Liver (tissue), 9 donors: Measurements from ENCODE around the gene FRMD1. TPM values are rescaled to one million over a fixed set of nuclear protein-coding genes. Genes with fewer than 3 reads are reported as not detected.

Experiments
- DNase-seq: peaks from one replicate; pipeline ENCODE4 v3.0.0-alpha.2; 2017; ENCODE audit warnings: low spot score
- H3K27ac ChIP-seq, 2 donors: one replicate each; pipeline ENCODE4 v1.7.0; 2013; ENCODE audit warnings: inconsistent platforms in 2 of 2, low read length in 2 of 2, control low read depth in 1 of 2, low read depth in 1 of 2, mild to moderate bottlenecking in 1 of 2
- H3K27me3 ChIP-seq, 4 donors: one replicate each; pipeline versions ENCODE4 v1.6.1 to v1.7.0; 2013; ENCODE audit warnings: low read length in 3 of 4, inconsistent platforms in 1 of 4, mild to moderate bottlenecking in 1 of 4, moderate library complexity in 1 of 4; ENCODE audit not compliant: control insufficient read depth in 4 of 4, insufficient read depth in 4 of 4
- H3K36me3 ChIP-seq, 4 donors: one replicate each; pipeline versions ENCODE4 v1.6.1 to v1.7.0; 2013; ENCODE audit warnings: low read length in 3 of 4, mild to moderate bottlenecking in 3 of 4, low read depth in 1 of 4, moderate library complexity in 1 of 4; ENCODE audit not compliant: control insufficient read depth in 4 of 4, insufficient read depth in 3 of 4
- H3K4me1 ChIP-seq, 4 donors: one replicate each; pipeline versions ENCODE4 v1.6.1 to v1.7.0; 2013; ENCODE audit warnings: low read length in 3 of 4, mild to moderate bottlenecking in 3 of 4, moderate library complexity in 1 of 4; ENCODE audit not compliant: control insufficient read depth in 4 of 4, insufficient read depth in 4 of 4
- H3K4me3 ChIP-seq, 3 donors: one replicate each; pipeline versions ENCODE4 v1.6.1 to v1.7.0; 2013; ENCODE audit warnings: low read length in 3 of 3, control low read depth in 1 of 3, low read depth in 1 of 3, mild to moderate bottlenecking in 1 of 3
- H3K9ac ChIP-seq, 2 donors: one replicate each; pipeline ENCODE4 v1.7.0; 2013; ENCODE audit warnings: low read length in 2 of 2, mild to moderate bottlenecking in 2 of 2, moderate library complexity in 2 of 2, control low read depth in 1 of 2, low read depth in 1 of 2
- H3K9me3 ChIP-seq, 4 donors: one replicate each; pipeline versions ENCODE4 v1.6.1 to v1.7.0; 2013; ENCODE audit warnings: low read length in 3 of 4; ENCODE audit not compliant: control insufficient read depth in 4 of 4
- CTCF ChIP-seq: fragments of 150-350 bp; IDR thresholded peaks from 2 replicates; pipeline ENCODE4 v1.5.1; 2017; ENCODE audit warnings: improper control_type of control experiment, low read depth, low read length; ENCODE audit not compliant: missing input control
- EGR1 ChIP-seq, 2 donors: IDR thresholded peaks; 2 replicates each; pipeline ENCODE4 v1.6.1; 2016 to 2018; ENCODE audit warnings: antibody characterized with exemption in 2 of 2, low read depth in 2 of 2
- FOXA1 ChIP-seq: IDR thresholded peaks from 2 replicates; pipeline ENCODE4 v1.6.1; 2016; ENCODE audit warnings: antibody characterized with exemption
- FOXA2 ChIP-seq: IDR thresholded peaks from 2 replicates; pipeline ENCODE4 v1.6.1; 2016; ENCODE audit warnings: antibody characterized with exemption
- HNF4A ChIP-seq, 2 donors: conservative IDR thresholded peaks; 2 replicates each; pipeline ENCODE4 v1.6.1; 2016; ENCODE audit warnings: antibody characterized with exemption in 2 of 2, mild to moderate bottlenecking in 2 of 2
- HNF4G ChIP-seq: IDR thresholded peaks from 2 replicates; pipeline ENCODE4 v1.6.1; 2016; ENCODE audit warnings: antibody characterized with exemption
- MAX ChIP-seq: IDR thresholded peaks from 2 replicates; pipeline ENCODE4 v1.6.1; 2016; ENCODE audit warnings: antibody characterized with exemption
- NR2F2 ChIP-seq: IDR thresholded peaks from 2 replicates; pipeline ENCODE4 v1.6.1; 2016; ENCODE audit warnings: antibody characterized with exemption
- REST ChIP-seq: IDR thresholded peaks from 2 replicates; pipeline ENCODE4 v1.6.1; 2016; ENCODE audit warnings: antibody characterized with exemption, mild to moderate bottlenecking
- RXRA ChIP-seq, 2 donors: IDR thresholded peaks; 2 replicates each; pipeline ENCODE4 v1.6.1; 2017 to 2018; ENCODE audit warnings: antibody characterized with exemption in 2 of 2, mild to moderate bottlenecking in 1 of 2
- SP1 ChIP-seq: IDR thresholded peaks from 2 replicates; pipeline ENCODE4 v1.6.1; 2018; ENCODE audit warnings: antibody characterized with exemption, mild to moderate bottlenecking
- TAF1 ChIP-seq: conservative IDR thresholded peaks from 2 replicates; pipeline ENCODE4 v1.6.1; 2016; ENCODE audit warnings: antibody characterized with exemption, mild to moderate bottlenecking
- YY1 ChIP-seq: IDR thresholded peaks from 2 replicates; pipeline ENCODE4 v1.6.1; 2016; ENCODE audit warnings: antibody characterized with exemption, mild to moderate bottlenecking
- ZBTB33 ChIP-seq: IDR thresholded peaks from 2 replicates; pipeline ENCODE4 v1.6.1; 2016; ENCODE audit warnings: antibody characterized with exemption
- WGBS: extraction: QIAGEN DNeasy Blood & Tissue Kit; methylation state at CpG from one replicate; pipeline ENCODE4 v1.1.7; 2013; 5-methylcytosine and 5-hydroxymethylcytosine counted together
- polyA plus RNA-seq, 2 donors: library from polyadenylated mRNA; stranded (reverse) in 1 of 2; unstranded in 1 of 2; fragments of 200-250 nt in 1 of 2; fragments of >200 nt in 1 of 2; fragmentation: Nextera tagmentation in 1 of 2; extraction: Ambion mirVana in 1 of 2; gene quantifications; one replicate each; pipeline versions ENCODE4 v1.2.1 to v1.2.3, GENCODE V29; 2013 to 2015
- total RNA-seq, 2 donors: library from RNA; depleted of rRNA; stranded (reverse); fragments of >200 nt; gene quantifications; one replicate each; pipeline ENCODE4 v1.2.3, GENCODE V29; 2014
- donor health status: healthy.
- donor health status: healthy.
- donor health status: healthy.
- donor health status: healthy.
- donor health status: healthy.

Gene FRMD1
- total and polyA plus RNA-seq, 4 donors = 0.04 to 0.17 (median 0.12) TPM

- no peak for TF ChIP-seq REST
- TF ChIP-seq NR2F2 = no peak
Observed at GRCh38 chr6:168095716-168096250, 16.8 kb upstream of the FRMD1 start (continued).

- TF ChIP-seq REST (no peak), ZBTB33 (no peak), NR2F2 (no peak), SP1 (no peak), YY1 (no peak), FOXA2 (no peak), RXRA (IDR thresholded peaks at IDR 0.05) (no peak), MAX (no peak), HNF4A (conservative IDR thresholded peaks at IDR 0.05) (no peak), FOXA1 (no peak), TAF1 (no peak), EGR1 (IDR thresholded peaks at IDR 0.05; ENCODE audit: low read depth in 2 of 2) (no peak), CTCF (no peak), HNF4G (no peak)
- no peak overlapping the region for H3K4me3 ChIP-seq
- no peak overlapping the region for H3K27ac ChIP-seq
- no peak overlapping the region for H3K9ac ChIP-seq
- DNase-seq = no peak
- no peaks in the 10 kb centered on the region for H3K36me3 ChIP-seq
- no peaks in the 10 kb centered on the region for H3K27me3 ChIP-seq
- WGBS = 90% methylated on average over 17 of the region's 17 CpGs
- no peaks in the 10 kb centered on the region for H3K4me1 ChIP-seq
- H3K9me3 ChIP-seq = no peaks in the 10 kb centered on the region
Observed at GRCh38 chr6:168095171-168095691, 16.2 kb upstream of the FRMD1 start.
